Spleen (tissue), 7 donors: ENCODE data around the gene DEUP1.

Experiments
- CTCF ChIP-seq, 11 experiments: fragments of 200-600 bp in 7 of 11; fragments of 450-650 bp in 4 of 11; sonication (generic) in 4 of 11; IDR thresholded peaks in 8 of 11; conservative IDR thresholded peaks in 3 of 11; 1 replicate in 7 of 11; 2 replicates in 4 of 11; pipeline versions ENCODE4 v1.4.0 to v1.8.0; 2016 to 2021; ENCODE audit warnings: antibody characterized with exemption in 11 of 11, inconsistent platforms in 4 of 11, mild to moderate bottlenecking in 1 of 11
- POLR2AphosphoS5 ChIP-seq, 3 donors: sonication (generic); formaldehyde crosslinking; IDR thresholded peaks; one replicate each; pipeline ENCODE4 v1.5.1; 2017; ENCODE audit warnings: antibody characterized with exemption in 3 of 3
- donor health status: DM: no; HTN: no; CAD: no; lungs with moderate emphysema.
- donor health status: DM: no; HTN: no; CAD: no.
- donor health status: DM: no; HTN: no; CAD: no.

GRCh38 chr11:93320230-93320629, 10.3 kb upstream of the DEUP1 start:
- TF ChIP-seq CTCF (IDR thresholded peaks at IDR 0.05 in 8 of 11, conservative IDR thresholded peaks at IDR 0.05 in 3 of 11) (no peak), POLR2AphosphoS5 (IDR thresholded peaks at IDR 0.05) (no peak)
